HAP-1 (cell line): ENCODE measurements around the gene GARNL3.

Experiments used
- DNase-seq, 2 experiments: peaks; one replicate each; pipeline ENCODE4 v3.0.0-alpha.2; 2016 to 2020; ENCODE audit warnings: low spot score in 2 of 2
- H3K27me3 ChIP-seq: fragments of 250-450 bp; sonication (Bioruptor Pico); 2 replicates; pipeline ENCODE4 v1.5.1; 2020; ENCODE audit warnings: low read depth, mild to moderate bottlenecking, moderate library complexity
- H3K36me3 ChIP-seq: fragments of 250-450 bp; sonication (Bioruptor Pico); replicated peaks from 2 replicates; pipeline ENCODE4 v1.5.1; 2020; ENCODE audit warnings: mild to moderate bottlenecking
- H3K4me1 ChIP-seq: fragments of 250-450 bp; sonication (Bioruptor Pico); 2 replicates; pipeline ENCODE4 v1.5.1; 2020; ENCODE audit warnings: mild to moderate bottlenecking
- H3K4me3 ChIP-seq: fragments of 250-450 bp; sonication (Bioruptor Pico); 2 replicates; pipeline ENCODE4 v1.5.1; 2020; ENCODE audit warnings: mild to moderate bottlenecking, moderate library complexity
- H3K9me3 ChIP-seq: fragments of 250-450 bp; sonication (Bioruptor Pico); 2 replicates; pipeline ENCODE4 v1.5.1; 2020; ENCODE audit warnings: mild to moderate bottlenecking, moderate library complexity
- in situ Hi-C: fragments of 300-500 bp; cut with MboI; formaldehyde crosslinking; loops from 3 replicates; pipeline ENCODE4 v1.14.3; 2020; ENCODE audit warnings: low sequenced_read_pairs, inconsistent platforms, mixed read lengths

The GARNL3 gene

GRCh38 chr9:127316586-127317323 is 52.2 kb downstream of the GARNL3 start:
- Histone ChIP-seq H3K9me3 (no peaks in the 10 kb centered on the region), H3K4me1 (no peaks in the 10 kb centered on the region), H3K4me3 (no peak overlapping the region), H3K27me3 (no peaks in the 10 kb centered on the region), H3K36me3 (no peaks in the 10 kb centered on the region; the same call in 1 of the 2 replicates)
- DNase-seq = no peak
- in situ Hi-C loops = no loop called here

- no peak for DNase-seq
- Histone ChIP-seq H3K36me3 (no peaks in the 10 kb centered on the region; the same call in 1 of the 2 replicates), H3K9me3 (no peaks in the 10 kb centered on the region), H3K27me3 (no peaks in the 10 kb centered on the region), H3K4me1 (no peaks in the 10 kb centered on the region), H3K4me3 (no peak overlapping the region)
- in situ Hi-C loops = no loop called here
Observed at GRCh38 chr9:127318651-127319167, 54.1 kb downstream of the GARNL3 start.

- no peak for DNase-seq
- no peak overlapping the region for H3K4me3 ChIP-seq
- H3K36me3 ChIP-seq = no peaks in the 10 kb centered on the region; the same call in 1 of the 2 replicates
- no peaks in the 10 kb centered on the region for H3K27me3 ChIP-seq
- in situ Hi-C loops = no loop called here
- H3K9me3 ChIP-seq = no peaks in the 10 kb centered on the region
- no peaks in the 10 kb centered on the region for H3K4me1 ChIP-seq
Observed at GRCh38 chr9:127319366-127320114, 55.0 kb downstream of the GARNL3 start.

- H3K27me3 ChIP-seq = no peaks in the 10 kb centered on the region
- in situ Hi-C loops = no loop called here
- H3K36me3 ChIP-seq = no peaks in the 10 kb centered on the region; the same call in 1 of the 2 replicates
Observed at GRCh38 chr9:127320115-127320378, 55.5 kb downstream of the GARNL3 start.

GRCh38 chr9:127323393-127323792 is 58.8 kb downstream of the GARNL3 start:
- no peaks in the 10 kb centered on the region for H3K4me1 ChIP-seq
- no peaks in the 10 kb centered on the region for H3K9me3 ChIP-seq
- no peaks in the 10 kb centered on the region; the same call in 1 of the 2 replicates for H3K36me3 ChIP-seq
- no peak for DNase-seq
- in situ Hi-C loops = no loop called here
- no peak overlapping the region for H3K4me3 ChIP-seq
- no peaks in the 10 kb centered on the region for H3K27me3 ChIP-seq

More at GRCh38 chr9:127320115-127320378, 55.5 kb downstream of the GARNL3 start:
- DNase-seq = no peak
- no peaks in the 10 kb centered on the region for H3K9me3 ChIP-seq
- H3K4me3 ChIP-seq = no peak overlapping the region
- H3K4me1 ChIP-seq = no peaks in the 10 kb centered on the region

- Histone ChIP-seq H3K4me1 (no peaks in the 10 kb centered on the region), H3K27me3 (no peaks in the 10 kb centered on the region), H3K9me3 (no peaks in the 10 kb centered on the region), H3K4me3 (no peak overlapping the region), H3K36me3 (0 out of 2 replicates have a peak, but pooled peaks cover 4% of the 10 kb centered on the region)
- in situ Hi-C loops = no loop called here
- DNase-seq = no peak
Observed at GRCh38 chr9:127330501-127330900, 65.9 kb downstream of the GARNL3 start.

GRCh38 chr9:127333221-127334064 is 68.9 kb downstream of the GARNL3 start:
- no peak for DNase-seq
- Histone ChIP-seq H3K4me3 (no peak overlapping the region), H3K9me3 (no peaks in the 10 kb centered on the region), H3K36me3 (peaks cover 7% of the 10 kb centered on the region; the same call in 1 of the 2 replicates), H3K4me1 (no peaks in the 10 kb centered on the region), H3K27me3 (no peaks in the 10 kb centered on the region)
- in situ Hi-C loops = no loop called here

- no peak for DNase-seq
- peaks cover 7% of the 10 kb centered on the region; the same call in 1 of the 2 replicates for H3K36me3 ChIP-seq
Observed at GRCh38 chr9:127334725-127335124, 70.2 kb downstream of the GARNL3 start.

GRCh38 chr9:127336086-127336485 is 71.5 kb downstream of the GARNL3 start:
- peaks cover 7% of the 10 kb centered on the region; the same call in 1 of the 2 replicates for H3K36me3 ChIP-seq
- no peak overlapping the region for H3K4me3 ChIP-seq
- DNase-seq = no peak
- H3K9me3 ChIP-seq = no peaks in the 10 kb centered on the region
- in situ Hi-C loops = no loop called here
- no peaks in the 10 kb centered on the region for H3K4me1 ChIP-seq
- H3K27me3 ChIP-seq = no peaks in the 10 kb centered on the region

More at GRCh38 chr9:127334725-127335124, 70.2 kb downstream of the GARNL3 start:
- Histone ChIP-seq H3K9me3 (no peaks in the 10 kb centered on the region), H3K4me1 (no peaks in the 10 kb centered on the region), H3K4me3 (no peak overlapping the region), H3K27me3 (no peaks in the 10 kb centered on the region)
- in situ Hi-C loops = no loop called here

GRCh38 chr9:127336506-127337352 is 72.2 kb downstream of the GARNL3 start:
- H3K4me3 ChIP-seq = no peak overlapping the region
- H3K27me3 ChIP-seq = no peaks in the 10 kb centered on the region
- H3K36me3 ChIP-seq = peaks cover 7% of the 10 kb centered on the region; the same call in 1 of the 2 replicates
- DNase-seq = no peak
- no peaks in the 10 kb centered on the region for H3K9me3 ChIP-seq
- in situ Hi-C loops = no loop called here
- no peaks in the 10 kb centered on the region for H3K4me1 ChIP-seq

- H3K4me1 ChIP-seq = no peaks in the 10 kb centered on the region
- no peak overlapping the region for H3K4me3 ChIP-seq
- no peaks in the 10 kb centered on the region for H3K27me3 ChIP-seq
- no peak for DNase-seq
- in situ Hi-C loops = no loop called here
- peaks cover 12% of the 10 kb centered on the region for H3K36me3 ChIP-seq
- H3K9me3 ChIP-seq = no peaks in the 10 kb centered on the region
Observed at GRCh38 chr9:127340721-127341120, 76.1 kb downstream of the GARNL3 start.

GRCh38 chr9:127341152-127341551 is 76.6 kb downstream of the GARNL3 start:
- DNase-seq = no peak
- no peaks in the 10 kb centered on the region for H3K9me3 ChIP-seq
- no peaks in the 10 kb centered on the region for H3K27me3 ChIP-seq
- peaks cover 12% of the 10 kb centered on the region for H3K36me3 ChIP-seq
- no peak overlapping the region for H3K4me3 ChIP-seq
- no peaks in the 10 kb centered on the region for H3K4me1 ChIP-seq
- in situ Hi-C loops = no loop called here
